Effector memory CD8-positive, alpha-beta T cell (primary cell): ENCODE data around the gene SLC9A3.

ENCODE experiments used
- ATAC-seq: fragments of 150-1000 bp; cut with Tn5 transposase; replicated peaks from 2 replicates; pipeline ENCODE4 v1.10.0; 2021; ENCODE audit warnings: mild to moderate bottlenecking, moderate library complexity
- DNase-seq, 3 experiments: peaks; one replicate each; pipeline ENCODE4 v3.0.0; 2021
- H3K27ac Mint-ChIP-seq, 2 donors: one replicate each; pipeline ENCODE4 v1.8.0; 2022; ENCODE audit warnings: mild to moderate bottlenecking in 2 of 2, mixed read lengths in 2 of 2, moderate library complexity in 2 of 2
- H3K27me3 Mint-ChIP-seq, 2 donors: one replicate each; pipeline ENCODE4 v1.8.0; 2022; ENCODE audit warnings: mixed read lengths in 2 of 2
- H3K36me3 Mint-ChIP-seq: one replicate; pipeline ENCODE4 v1.8.0; 2022; ENCODE audit warnings: mild to moderate bottlenecking, moderate library complexity, mixed read lengths; ENCODE audit not compliant: insufficient read depth
- H3K4me1 Mint-ChIP-seq, 2 donors: one replicate each; pipeline ENCODE4 v1.8.0; 2022; ENCODE audit warnings: low read depth in 2 of 2, mixed read lengths in 2 of 2
- H3K4me3 Mint-ChIP-seq, 2 donors: one replicate each; pipeline ENCODE4 v1.8.0; 2022; ENCODE audit warnings: mild to moderate bottlenecking in 2 of 2, mixed read lengths in 2 of 2, moderate library complexity in 2 of 2
- H3K9me3 Mint-ChIP-seq, 2 donors: one replicate each; pipeline ENCODE4 v1.8.0; 2022; ENCODE audit warnings: mixed read lengths in 2 of 2

Gene SLC9A3

DNA sequence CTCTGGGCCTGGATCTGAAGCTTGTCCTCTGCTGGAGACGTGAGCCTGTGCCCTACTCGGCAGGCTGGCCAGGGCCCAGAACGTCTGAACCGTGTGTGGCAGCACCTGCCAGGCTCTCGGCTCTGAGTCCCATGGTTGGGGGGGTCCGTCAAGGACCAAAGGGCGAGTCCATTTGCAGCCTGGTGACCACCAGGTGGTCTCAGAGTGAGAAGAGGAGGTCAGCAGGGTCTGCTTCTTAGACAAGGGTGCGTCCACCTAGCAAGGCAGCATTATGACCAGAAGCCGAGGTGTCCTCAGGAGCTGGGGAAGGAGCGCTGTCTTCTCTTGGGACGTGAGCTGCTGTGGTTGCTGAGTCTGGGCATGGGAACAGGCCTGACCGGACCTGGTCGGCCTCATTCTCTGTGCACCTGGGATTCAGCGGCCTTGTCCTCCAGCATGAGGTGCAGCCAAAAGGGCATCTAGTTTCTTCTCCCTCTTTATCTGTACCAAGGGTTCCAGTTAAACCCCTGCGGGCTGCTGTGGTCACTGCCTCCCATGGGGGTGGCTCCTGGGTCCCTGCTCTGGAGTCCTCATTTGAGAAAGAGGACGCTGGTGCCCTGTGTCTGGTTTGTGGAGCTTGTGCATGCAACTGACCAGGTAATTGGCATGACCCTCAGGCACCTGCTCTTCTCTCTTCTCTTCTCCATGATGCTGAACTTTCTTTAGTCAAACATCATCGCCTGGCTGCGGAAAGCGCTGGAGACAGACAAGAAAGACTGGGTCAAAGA lies 66.9 kb downstream of the SLC9A3 start:
- Mint-ChIP-seq H3K27me3 (no peaks in the 10 kb centered on the region), H3K36me3 (peaks cover 75% of the 10 kb centered on the region), H3K9me3 (peaks cover 0 to 5% of the 10 kb centered on the region in 2 donors), H3K27ac (peak overlapping the region in 1 of 2 donors; percentile 6), H3K4me3 (no peak overlapping the region), H3K4me1 (peaks cover 25 to 31% of the 10 kb centered on the region in 2 donors)
- DNase-seq (no peak), ATAC-seq (no peak)

DNA sequence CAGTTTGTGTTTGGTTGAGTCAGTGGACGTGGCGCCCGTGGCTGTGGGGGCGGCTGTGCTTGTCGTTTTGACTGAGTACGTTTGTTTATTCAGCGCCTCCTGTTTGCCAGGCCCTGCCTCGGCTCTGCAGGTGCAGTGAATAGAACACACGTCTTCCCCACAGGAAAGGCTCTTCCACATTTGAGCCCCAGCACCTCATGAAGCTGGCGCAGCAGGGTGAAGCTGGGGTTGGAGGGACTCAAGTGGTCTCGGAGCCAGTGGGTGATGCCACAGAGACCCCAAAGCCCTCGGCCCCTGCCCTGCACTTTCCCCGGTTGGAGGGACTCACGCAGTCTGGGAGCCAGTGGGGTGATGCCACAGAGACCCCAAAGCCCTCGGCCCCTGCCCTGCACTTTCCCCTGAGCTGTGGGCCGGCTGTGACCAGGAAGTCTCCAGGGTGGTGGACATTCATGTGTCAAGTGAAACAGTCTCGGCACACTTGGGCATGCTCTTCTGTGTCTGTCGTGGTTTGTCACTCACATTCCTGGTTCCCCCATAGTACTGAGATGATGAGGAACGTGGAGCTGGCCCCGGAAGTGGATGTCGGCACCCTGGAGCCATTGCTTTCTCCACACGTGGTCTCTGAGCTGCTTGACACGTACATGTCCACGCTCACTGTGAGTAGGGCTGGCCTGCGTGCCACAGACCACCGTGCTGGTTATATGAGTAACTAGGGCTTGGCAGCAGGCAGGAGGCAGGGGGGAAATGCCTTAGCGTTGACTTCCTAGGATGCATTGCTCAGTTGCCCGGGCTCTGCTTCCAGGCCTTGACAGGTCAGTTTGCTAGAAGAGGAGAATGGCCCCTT lies 67.7 kb downstream of the SLC9A3 start:
- no peaks in the 10 kb centered on the region for H3K27me3 Mint-ChIP-seq
- H3K27ac Mint-ChIP-seq: no peak overlapping the region
- DNase-seq (no peak), ATAC-seq (no peak)
- H3K36me3 Mint-ChIP-seq: peaks cover 67% of the 10 kb centered on the region
- no peak overlapping the region for H3K4me3 Mint-ChIP-seq
- peaks cover 25 to 31% of the 10 kb centered on the region in 2 donors for H3K4me1 Mint-ChIP-seq
- H3K9me3 Mint-ChIP-seq: peaks cover 6 to 11% of the 10 kb centered on the region in 2 donors

DNA sequence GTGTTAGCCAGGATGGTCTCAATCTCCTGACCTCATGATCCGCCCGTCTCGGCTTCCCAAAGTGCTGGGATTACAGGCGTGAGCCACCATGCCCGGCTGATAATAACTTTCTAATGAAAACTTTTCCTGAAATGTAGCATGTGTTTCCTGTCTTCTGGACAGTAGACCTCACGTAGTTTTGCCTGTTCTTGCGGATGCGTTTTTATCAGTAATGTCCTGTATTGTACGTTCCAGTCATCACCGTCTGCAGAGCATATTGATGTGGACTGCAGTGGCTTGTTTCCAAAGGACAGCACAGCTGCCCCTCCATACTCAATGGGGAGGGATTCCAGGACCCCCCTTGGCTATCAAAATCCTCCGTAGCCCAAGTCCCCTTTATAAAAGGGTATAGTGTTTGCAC lies 68.4 kb downstream of the SLC9A3 start:
- Mint-ChIP-seq H3K4me1 (peaks cover 25 to 31% of the 10 kb centered on the region in 2 donors), H3K27me3 (no peaks in the 10 kb centered on the region), H3K9me3 (peaks cover 6 to 11% of the 10 kb centered on the region in 2 donors), H3K36me3 (peaks cover 73% of the 10 kb centered on the region), H3K27ac (no peak overlapping the region), H3K4me3 (no peak overlapping the region)
- no peak for ATAC-seq
- DNase-seq: no peak

DNA sequence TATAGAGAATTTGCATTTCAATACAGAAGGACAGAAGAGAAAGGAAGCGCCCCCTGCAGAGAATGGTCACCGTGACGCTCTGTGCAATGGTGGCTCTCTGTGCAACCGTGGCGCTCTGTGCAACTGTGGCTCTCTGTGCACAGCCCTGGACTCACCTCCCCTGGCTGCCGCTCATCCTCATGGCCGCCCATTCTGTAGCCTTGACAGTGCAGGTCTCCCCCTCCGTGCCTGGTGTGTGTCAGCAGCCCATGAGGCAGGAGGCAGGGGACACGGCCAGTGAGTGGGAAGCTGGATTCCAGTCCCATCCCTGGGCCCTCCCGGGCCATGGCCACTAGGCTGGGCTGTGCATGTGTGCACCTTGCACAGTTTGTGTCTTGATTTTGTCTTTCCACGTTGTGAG lies 69.3 kb downstream of the SLC9A3 start:
- peaks cover 28 to 31% of the 10 kb centered on the region in 2 donors for H3K4me1 Mint-ChIP-seq
- H3K9me3 Mint-ChIP-seq: peaks cover 6 to 11% of the 10 kb centered on the region in 2 donors
- no peak overlapping the region for H3K4me3 Mint-ChIP-seq
- H3K36me3 Mint-ChIP-seq: peaks cover 80% of the 10 kb centered on the region
- DNase-seq (no peak), ATAC-seq (no peak)
- no peaks in the 10 kb centered on the region for H3K27me3 Mint-ChIP-seq
- no peak overlapping the region for H3K27ac Mint-ChIP-seq

DNA sequence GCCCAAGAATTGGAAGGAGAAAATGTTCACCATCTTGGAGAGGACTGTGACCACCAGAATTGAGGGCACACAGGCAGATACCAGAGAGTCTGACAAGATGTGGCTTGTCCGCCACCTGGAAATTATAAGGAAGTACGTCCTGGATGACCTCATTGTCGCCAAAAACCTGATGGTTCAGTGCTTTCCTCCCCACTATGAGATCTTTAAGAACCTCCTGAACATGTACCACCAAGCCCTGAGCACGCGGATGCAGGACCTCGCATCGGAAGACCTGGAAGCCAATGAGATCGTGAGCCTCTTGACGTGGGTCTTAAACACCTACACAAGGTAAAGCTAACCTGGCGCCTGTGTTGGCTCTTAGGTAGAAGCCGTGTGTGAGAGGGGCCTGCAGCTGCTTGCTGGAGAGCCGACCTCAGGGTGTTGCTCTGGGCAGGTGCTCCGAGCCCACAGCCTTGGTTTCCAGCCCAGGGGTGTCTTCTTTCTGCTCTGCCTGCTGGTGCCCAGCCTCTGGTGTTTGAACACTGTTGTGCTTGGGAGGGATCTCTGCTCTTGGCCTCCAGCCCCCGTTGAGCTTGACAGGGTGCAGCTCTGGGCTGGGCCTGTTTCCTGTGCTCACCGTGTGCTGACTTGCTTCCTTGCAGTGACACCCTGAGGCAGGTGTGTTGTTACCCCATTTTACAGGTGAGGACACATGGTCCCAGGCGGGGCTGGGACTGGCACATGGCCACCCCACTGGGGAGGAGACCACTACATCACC lies 70.3 kb downstream of the SLC9A3 start:
- Mint-ChIP-seq H3K27me3 (no peaks in the 10 kb centered on the region), H3K27ac (peak overlapping the region in 1 of 2 donors; percentile 85), H3K9me3 (peaks cover 6 to 11% of the 10 kb centered on the region in 2 donors), H3K4me1 (peaks cover 28 to 30% of the 10 kb centered on the region in 2 donors), H3K36me3 (peaks cover 77% of the 10 kb centered on the region), H3K4me3 (no peak overlapping the region)
- DNase-seq (no peak), ATAC-seq (no peak)

DNA sequence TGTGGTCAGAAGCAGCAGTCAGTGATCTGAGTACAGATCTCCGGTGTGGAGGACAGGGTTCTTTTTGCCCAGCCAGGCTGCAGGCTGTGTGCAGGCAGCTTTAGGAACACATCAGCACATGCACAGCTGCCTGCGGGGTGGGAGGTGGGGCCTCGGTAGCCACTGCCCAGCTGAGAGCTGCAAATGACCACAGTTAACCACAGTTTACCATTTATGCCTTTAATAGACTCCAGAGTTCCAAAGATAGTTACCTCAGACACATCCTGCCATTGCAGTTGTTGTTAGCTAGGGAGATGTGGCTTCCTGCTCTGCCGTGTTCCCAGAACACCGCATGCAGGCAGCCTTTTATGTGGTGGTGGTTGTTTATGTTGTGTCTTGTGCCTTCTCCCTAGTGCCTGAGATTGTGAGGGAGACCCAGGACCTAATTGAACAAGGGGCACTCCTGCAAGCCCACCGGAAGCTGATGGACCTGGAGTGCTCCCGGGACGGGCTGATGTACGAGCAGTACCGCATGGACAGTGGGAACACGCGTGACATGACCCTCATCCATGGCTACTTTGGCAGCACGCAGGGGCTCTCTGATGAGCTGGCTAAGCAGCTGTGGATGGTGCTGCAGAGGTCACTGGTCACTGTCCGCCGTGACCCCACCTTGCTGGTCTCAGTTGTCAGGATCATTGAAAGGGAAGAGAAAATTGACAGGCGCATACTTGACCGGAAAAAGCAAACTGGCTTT lies 71.1 kb downstream of the SLC9A3 start:
- peaks cover 27 to 32% of the 10 kb centered on the region in 2 donors for H3K4me1 Mint-ChIP-seq
- H3K27me3 Mint-ChIP-seq: no peaks in the 10 kb centered on the region
- H3K27ac Mint-ChIP-seq: peak overlapping the region; percentile 10 to 49
- H3K9me3 Mint-ChIP-seq: peaks cover 6 to 11% of the 10 kb centered on the region in 2 donors
- no peak for DNase-seq
- peaks cover 78% of the 10 kb centered on the region for H3K36me3 Mint-ChIP-seq
- no peak overlapping the region for H3K4me3 Mint-ChIP-seq
- no peak for ATAC-seq

DNA sequence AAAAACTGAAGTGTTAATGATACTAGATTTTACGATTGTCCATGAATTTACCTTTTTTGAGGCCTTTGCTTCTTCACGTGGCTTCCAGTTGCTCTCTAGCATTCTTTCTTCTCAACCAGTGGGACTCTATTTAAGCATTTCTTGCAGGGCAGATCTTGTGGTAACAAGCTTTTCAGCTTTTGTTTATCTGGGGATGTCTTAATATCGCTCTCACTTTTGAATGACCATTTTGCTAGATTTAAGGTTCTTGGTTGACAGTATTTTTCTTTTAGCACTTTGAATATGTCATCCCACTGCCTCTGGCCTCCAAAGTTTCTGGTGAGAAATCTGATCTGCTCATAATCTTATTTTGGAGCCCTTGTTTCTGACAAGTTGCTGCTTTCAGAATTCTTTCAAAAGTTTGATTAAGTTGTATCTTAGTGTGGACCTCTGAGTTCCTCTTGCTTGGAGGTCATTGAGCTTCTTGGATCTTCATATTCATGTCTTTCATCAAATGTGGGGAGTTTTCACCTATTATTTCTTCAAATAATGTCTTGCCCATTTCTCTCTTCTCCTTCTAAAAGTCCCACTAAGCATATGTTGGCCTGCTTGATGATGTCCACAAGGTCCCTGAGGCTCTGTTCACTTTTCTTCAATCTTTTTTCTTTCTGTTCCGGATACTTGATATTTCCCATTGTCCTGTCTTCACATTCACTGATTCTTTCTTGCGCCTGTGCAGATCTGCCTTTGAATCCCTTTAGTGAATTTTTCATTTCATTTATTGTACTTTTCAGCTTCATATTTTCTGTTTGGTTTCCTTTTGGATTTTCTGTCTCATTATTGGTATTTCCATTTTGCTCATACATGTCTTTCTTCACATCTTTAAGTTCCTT lies 72.4 kb downstream of the SLC9A3 start:
- H3K36me3 Mint-ChIP-seq: peaks cover 81% of the 10 kb centered on the region
- H3K4me1 Mint-ChIP-seq: peaks cover 27 to 33% of the 10 kb centered on the region in 2 donors
- H3K27ac Mint-ChIP-seq: no peak overlapping the region
- ATAC-seq (no peak), DNase-seq (no peak)
- H3K4me3 Mint-ChIP-seq: no peak overlapping the region
- no peaks in the 10 kb centered on the region for H3K27me3 Mint-ChIP-seq
- peaks cover 6 to 11% of the 10 kb centered on the region in 2 donors for H3K9me3 Mint-ChIP-seq

DNA sequence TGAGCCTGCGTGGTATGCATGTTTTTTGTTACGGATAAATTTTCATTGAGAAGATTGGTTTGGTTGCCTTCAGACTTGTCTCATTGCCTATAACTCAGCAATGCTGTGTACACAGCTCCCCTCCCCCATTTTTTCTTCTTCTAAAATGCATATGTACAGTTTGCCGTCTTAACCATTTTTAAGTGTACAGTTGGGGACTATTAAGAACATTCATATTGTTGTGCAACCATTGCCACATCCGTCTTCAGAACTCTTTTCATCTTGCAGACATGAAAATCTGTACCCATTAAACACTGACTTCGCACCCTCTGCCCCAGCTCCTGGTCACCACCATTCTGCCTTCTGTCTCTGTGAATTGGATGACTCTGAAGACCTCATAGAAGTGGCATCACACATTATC lies 75.1 kb downstream of the SLC9A3 start:
- Mint-ChIP-seq H3K36me3 (peaks cover 71% of the 10 kb centered on the region), H3K4me1 (peaks cover 38 to 46% of the 10 kb centered on the region in 2 donors), H3K27ac (no peak overlapping the region), H3K27me3 (no peaks in the 10 kb centered on the region), H3K4me3 (no peak overlapping the region), H3K9me3 (peaks cover 6 to 11% of the 10 kb centered on the region in 2 donors)
- DNase-seq: no peak
- ATAC-seq: no peak

DNA sequence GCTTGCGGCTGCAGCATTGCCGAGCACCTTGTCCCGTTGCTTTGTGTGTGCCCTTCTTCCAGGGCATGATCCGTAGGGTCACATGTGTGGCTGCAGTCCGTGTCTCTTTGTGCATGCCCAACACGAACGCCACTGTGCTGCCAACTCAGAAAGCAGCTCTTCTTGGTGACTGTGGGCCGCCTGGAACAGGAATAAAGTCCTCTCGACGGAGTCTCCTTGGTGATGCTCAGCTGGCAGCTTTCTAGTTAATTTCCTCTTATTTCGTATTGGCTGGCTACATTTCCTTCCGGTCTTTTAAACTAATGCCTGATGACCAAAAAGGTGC lies 75.5 kb downstream of the SLC9A3 start:
- DNase-seq: no peak
- H3K27ac Mint-ChIP-seq: no peak overlapping the region
- peaks cover 37 to 45% of the 10 kb centered on the region in 2 donors for H3K4me1 Mint-ChIP-seq
- H3K36me3 Mint-ChIP-seq: peaks cover 71% of the 10 kb centered on the region
- no peak for ATAC-seq
- no peak overlapping the region for H3K4me3 Mint-ChIP-seq
- no peaks in the 10 kb centered on the region for H3K27me3 Mint-ChIP-seq
- peaks cover 6 to 11% of the 10 kb centered on the region in 2 donors for H3K9me3 Mint-ChIP-seq

DNA sequence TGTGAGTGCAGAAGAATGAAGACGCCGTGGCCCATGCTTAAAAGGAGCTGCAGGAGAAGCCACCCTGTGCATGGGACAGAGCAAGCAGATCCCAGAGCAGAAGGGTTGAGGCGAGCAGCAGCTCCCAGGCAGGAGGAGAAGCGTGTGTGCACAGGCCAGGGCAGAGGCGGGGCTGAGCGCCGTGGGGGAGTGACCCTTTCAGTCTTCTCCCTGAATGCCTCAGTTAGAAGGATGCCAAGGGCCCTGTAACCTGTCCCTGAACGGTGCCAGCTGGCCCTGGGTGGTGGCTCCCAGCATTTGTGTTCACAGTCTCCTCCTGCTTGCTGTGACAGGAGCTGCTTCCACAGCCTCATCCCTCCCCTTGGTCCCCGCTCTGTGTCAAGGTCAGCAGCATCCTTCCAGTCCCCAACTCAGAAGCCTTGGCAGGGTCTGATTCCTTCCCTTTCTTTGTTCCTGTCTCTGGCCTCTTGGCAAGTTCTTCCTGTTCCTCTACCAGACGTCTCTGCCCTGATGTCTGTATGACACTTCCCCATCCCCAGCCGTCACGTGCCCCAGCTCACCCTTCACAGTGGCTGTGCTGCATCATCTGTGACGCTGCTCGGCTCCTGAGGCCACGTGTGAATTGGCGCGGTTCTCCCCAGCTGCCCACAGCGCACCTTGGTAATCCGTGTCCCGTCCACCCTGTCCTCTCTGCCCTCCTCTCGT lies 76.0 kb downstream of the SLC9A3 start:
- DNase-seq (no peak), ATAC-seq (peak; percentile 38)
- H3K4me1 Mint-ChIP-seq: peaks cover 40 to 44% of the 10 kb centered on the region in 2 donors
- peaks cover 67% of the 10 kb centered on the region for H3K36me3 Mint-ChIP-seq
- no peak overlapping the region for H3K27ac Mint-ChIP-seq
- H3K27me3 Mint-ChIP-seq: no peaks in the 10 kb centered on the region
- H3K4me3 Mint-ChIP-seq: no peak overlapping the region
- peaks cover 6 to 11% of the 10 kb centered on the region in 2 donors for H3K9me3 Mint-ChIP-seq

DNA sequence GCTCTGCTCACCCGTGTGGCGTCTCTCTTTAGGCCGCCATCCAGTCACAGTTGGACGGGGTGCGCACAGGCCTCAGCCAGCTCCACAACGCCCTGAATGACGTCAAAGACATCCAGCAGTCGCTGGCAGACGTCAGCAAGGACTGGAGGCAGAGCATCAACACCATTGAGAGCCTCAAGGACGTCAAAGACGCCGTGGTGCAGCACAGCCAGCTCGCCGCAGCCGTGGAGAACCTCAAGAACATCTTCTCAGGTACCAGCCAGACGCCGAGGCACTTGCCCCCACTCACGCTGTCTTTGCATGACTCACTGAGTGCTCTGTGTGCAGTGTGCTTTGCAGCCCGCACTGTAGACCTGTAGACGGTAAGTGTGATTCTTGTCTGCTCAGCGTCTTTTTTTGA lies 76.7 kb downstream of the SLC9A3 start:
- H3K4me3 Mint-ChIP-seq: no peak overlapping the region
- no peak for ATAC-seq
- H3K27me3 Mint-ChIP-seq: no peaks in the 10 kb centered on the region
- DNase-seq: no peak
- no peak overlapping the region for H3K27ac Mint-ChIP-seq
- peaks cover 6 to 8% of the 10 kb centered on the region in 2 donors for H3K9me3 Mint-ChIP-seq
- peaks cover 63% of the 10 kb centered on the region for H3K36me3 Mint-ChIP-seq
- peaks cover 35 to 40% of the 10 kb centered on the region in 2 donors for H3K4me1 Mint-ChIP-seq

DNA sequence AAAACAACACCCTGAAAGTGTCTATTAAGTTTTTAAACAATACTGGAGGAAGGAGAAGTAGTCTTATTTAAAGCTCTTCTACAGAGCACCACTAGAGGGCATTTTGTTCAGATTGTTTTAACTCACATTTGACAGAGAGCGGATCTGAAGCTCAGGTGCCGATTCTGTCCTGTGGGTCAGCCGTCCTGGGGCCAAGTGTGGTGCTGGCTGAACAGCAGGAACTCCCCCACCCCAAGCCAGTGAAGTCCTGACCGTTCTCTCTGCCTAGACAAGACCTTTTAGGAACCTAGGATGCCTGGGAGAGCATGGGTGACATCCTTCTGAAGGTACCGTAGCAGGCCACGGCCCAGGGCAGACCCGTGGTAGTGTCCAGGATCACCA lies 77.4 kb downstream of the SLC9A3 start:
- no peak overlapping the region for H3K4me3 Mint-ChIP-seq
- H3K9me3 Mint-ChIP-seq: peaks cover under 1 to 2% of the 10 kb centered on the region in 2 donors
- H3K36me3 Mint-ChIP-seq: peaks cover 65% of the 10 kb centered on the region
- no peak for ATAC-seq
- H3K4me1 Mint-ChIP-seq: peaks cover 38 to 45% of the 10 kb centered on the region in 2 donors
- peak overlapping the region in 1 of 2 donors; percentile 38 for H3K27ac Mint-ChIP-seq
- no peaks in the 10 kb centered on the region for H3K27me3 Mint-ChIP-seq
- DNase-seq: no peak
